Panc1 (cell line): ENCODE results near the gene CCNK. TPM values are rescaled to one million over a fixed set of nuclear protein-coding genes. Genes with fewer than 3 reads are reported as not detected.

Experiments used
- ATAC-seq: fragments of 200-7000 bp; cut with Tn5 transposase; 2 replicates; pipeline ENCODE4 v1.9.1; 2020; ENCODE audit warnings: mild to moderate bottlenecking, moderate library complexity
- BruUV-seq: library from RNA; stranded (reverse); fragments of 400-500 nt; replicated peaks from 2 replicates; lab custom pipeline; 2021; lab: Mats Ljungman, UMichigan
- CTCF ChIA-PET: fragments of 300-600 bp; sonication (Branson Sonifier 250); formaldehyde crosslinking; loops from one replicate; lab custom pipeline; 2022; ENCODE audit warnings: antibody characterized with exemption; lab: Charles Lee
- POLR2A ChIA-PET: fragments of 300-600 bp; sonication (Branson Sonifier 250); formaldehyde crosslinking; loops from one replicate; lab custom pipeline; 2022; ENCODE audit warnings: antibody characterized with exemption; lab: Charles Lee
- DNase-seq: peaks from one replicate; pipeline ENCODE4 v3.0.0-alpha.2; 2010; ENCODE audit warnings: low read depth, low spot score
- H3K27ac ChIP-seq: 2 replicates; pipeline ENCODE4 v1.5.1; 2011; ENCODE audit warnings: mild to moderate bottlenecking, low read length, inconsistent platforms
- H3K27me3 ChIP-seq: fragments of 200-500 bp; sonication (Bioruptor generic); 2 replicates; pipeline ENCODE4 v1.6.0; 2014; ENCODE audit warnings: low read length, inconsistent platforms; ENCODE audit not compliant: control insufficient read depth, insufficient read depth
- H3K36me3 ChIP-seq: fragments of 200-500 bp; sonication (Bioruptor generic); 2 replicates; pipeline ENCODE4 v1.5.1; 2014; ENCODE audit warnings: inconsistent platforms, mild to moderate bottlenecking, low read length, moderate library complexity; ENCODE audit not compliant: control insufficient read depth, insufficient read depth
- H3K4me1 ChIP-seq: 2 replicates; pipeline ENCODE4 v1.5.1; 2011; ENCODE audit warnings: inconsistent platforms, mild to moderate bottlenecking, low read length, moderate library complexity; ENCODE audit not compliant: control insufficient read depth, insufficient read depth
- H3K4me3 ChIP-seq, 2 experiments: 2 replicates each; pipeline ENCODE4 v1.5.1; 2011 to 2012; ENCODE audit warnings: low read depth in 2 of 2, low read length in 2 of 2, mild to moderate bottlenecking in 2 of 2, inconsistent platforms in 1 of 2, moderate library complexity in 1 of 2
- H3K9me3 ChIP-seq: fragments of 200-500 bp; sonication (Bioruptor generic); 2 replicates; pipeline ENCODE4 v1.5.1; 2014; ENCODE audit warnings: low read depth, mild to moderate bottlenecking, inconsistent platforms, low read length, moderate library complexity; ENCODE audit not compliant: control insufficient read depth, insufficient read depth
- POLR2AphosphoS5 ChIP-seq: IDR thresholded peaks from 2 replicates; pipeline ENCODE4 v1.6.1; 2012; ENCODE audit warnings: mild to moderate bottlenecking, low read depth, low read length, moderate library complexity
- SIN3A ChIP-seq: IDR thresholded peaks from 2 replicates; pipeline ENCODE4 v1.6.1; 2012; ENCODE audit warnings: low read depth, mild to moderate bottlenecking, low read length, moderate library complexity, borderline replicate concordance; ENCODE audit not compliant: insufficient read depth
- TCF7L2 ChIP-seq: IDR thresholded peaks from 2 replicates; pipeline ENCODE4 v1.6.1; 2011; ENCODE audit warnings: mild to moderate bottlenecking, low read depth, low read length, inconsistent platforms
- in situ Hi-C: cut with HindIII; loops from 2 replicates; pipeline ENCODE4 v1.10.0; 2016; ENCODE audit warnings: low sequenced_read_pairs, low pct_unique_long_range_greater_than_20kb
- intact Hi-C: fragments of 100-400 bp; cut with micrococcal nuclease; formaldehyde crosslinking; loops from one replicate; pipeline ENCODE4 v1.10.0; 2022; ENCODE audit not compliant: unreplicated experiment
- total RNA-seq: library from RNA; stranded (reverse); gene quantifications from one replicate; pipeline ENCODE4 v1.2.1, GENCODE V29; 2021; ENCODE audit not compliant: unreplicated experiment
- TF ChIP-seq, protein P1 (sequence below), 2 experiments: IDR thresholded peaks; 2 replicates each; pipeline ENCODE4 v1.6.1; 2011 to 2012; ENCODE audit warnings: low read depth in 2 of 2, control low read depth in 1 of 2, low read length in 1 of 2, mild to moderate bottlenecking in 1 of 2, moderate library complexity in 1 of 2; ENCODE audit not compliant: insufficient read depth in 1 of 2
- TF ChIP-seq, protein P2 (sequence below): fragments of 450-650 bp; IDR thresholded peaks from 2 replicates; pipeline ENCODE4 v1.5.1; 2017; ENCODE audit warnings: mild to moderate bottlenecking

CCNK gene
- total RNA-seq, 1 experiment from 2014 or later, result 47.8 TPM

GRCh38 chr14:99497894-99498293 lies 16.7 kb downstream of the CCNK start:
- no peak for DNase-seq
- H3K4me1 ChIP-seq, result no peaks in the 10 kb centered on the region
- TF ChIP-seq TCF7L2 (no peak), SIN3A (no peak), POLR2AphosphoS5 (no peak)
- TF ChIP-seq, protein P1, sequence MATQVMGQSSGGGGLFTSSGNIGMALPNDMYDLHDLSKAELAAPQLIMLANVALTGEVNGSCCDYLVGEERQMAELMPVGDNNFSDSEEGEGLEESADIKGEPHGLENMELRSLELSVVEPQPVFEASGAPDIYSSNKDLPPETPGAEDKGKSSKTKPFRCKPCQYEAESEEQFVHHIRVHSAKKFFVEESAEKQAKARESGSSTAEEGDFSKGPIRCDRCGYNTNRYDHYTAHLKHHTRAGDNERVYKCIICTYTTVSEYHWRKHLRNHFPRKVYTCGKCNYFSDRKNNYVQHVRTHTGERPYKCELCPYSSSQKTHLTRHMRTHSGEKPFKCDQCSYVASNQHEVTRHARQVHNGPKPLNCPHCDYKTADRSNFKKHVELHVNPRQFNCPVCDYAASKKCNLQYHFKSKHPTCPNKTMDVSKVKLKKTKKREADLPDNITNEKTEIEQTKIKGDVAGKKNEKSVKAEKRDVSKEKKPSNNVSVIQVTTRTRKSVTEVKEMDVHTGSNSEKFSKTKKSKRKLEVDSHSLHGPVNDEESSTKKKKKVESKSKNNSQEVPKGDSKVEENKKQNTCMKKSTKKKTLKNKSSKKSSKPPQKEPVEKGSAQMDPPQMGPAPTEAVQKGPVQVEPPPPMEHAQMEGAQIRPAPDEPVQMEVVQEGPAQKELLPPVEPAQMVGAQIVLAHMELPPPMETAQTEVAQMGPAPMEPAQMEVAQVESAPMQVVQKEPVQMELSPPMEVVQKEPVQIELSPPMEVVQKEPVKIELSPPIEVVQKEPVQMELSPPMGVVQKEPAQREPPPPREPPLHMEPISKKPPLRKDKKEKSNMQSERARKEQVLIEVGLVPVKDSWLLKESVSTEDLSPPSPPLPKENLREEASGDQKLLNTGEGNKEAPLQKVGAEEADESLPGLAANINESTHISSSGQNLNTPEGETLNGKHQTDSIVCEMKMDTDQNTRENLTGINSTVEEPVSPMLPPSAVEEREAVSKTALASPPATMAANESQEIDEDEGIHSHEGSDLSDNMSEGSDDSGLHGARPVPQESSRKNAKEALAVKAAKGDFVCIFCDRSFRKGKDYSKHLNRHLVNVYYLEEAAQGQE (IDR thresholded peaks at IDR 0.05; ENCODE audit: insufficient read depth in 1 of 2, low read depth in 2 of 2, low read length in 1 of 2), result no peak
- TF ChIP-seq, protein P2, sequence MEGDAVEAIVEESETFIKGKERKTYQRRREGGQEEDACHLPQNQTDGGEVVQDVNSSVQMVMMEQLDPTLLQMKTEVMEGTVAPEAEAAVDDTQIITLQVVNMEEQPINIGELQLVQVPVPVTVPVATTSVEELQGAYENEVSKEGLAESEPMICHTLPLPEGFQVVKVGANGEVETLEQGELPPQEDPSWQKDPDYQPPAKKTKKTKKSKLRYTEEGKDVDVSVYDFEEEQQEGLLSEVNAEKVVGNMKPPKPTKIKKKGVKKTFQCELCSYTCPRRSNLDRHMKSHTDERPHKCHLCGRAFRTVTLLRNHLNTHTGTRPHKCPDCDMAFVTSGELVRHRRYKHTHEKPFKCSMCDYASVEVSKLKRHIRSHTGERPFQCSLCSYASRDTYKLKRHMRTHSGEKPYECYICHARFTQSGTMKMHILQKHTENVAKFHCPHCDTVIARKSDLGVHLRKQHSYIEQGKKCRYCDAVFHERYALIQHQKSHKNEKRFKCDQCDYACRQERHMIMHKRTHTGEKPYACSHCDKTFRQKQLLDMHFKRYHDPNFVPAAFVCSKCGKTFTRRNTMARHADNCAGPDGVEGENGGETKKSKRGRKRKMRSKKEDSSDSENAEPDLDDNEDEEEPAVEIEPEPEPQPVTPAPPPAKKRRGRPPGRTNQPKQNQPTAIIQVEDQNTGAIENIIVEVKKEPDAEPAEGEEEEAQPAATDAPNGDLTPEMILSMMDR, result no peak
- no peak for ATAC-seq
- no peaks in the 10 kb centered on the region for H3K9me3 ChIP-seq
- ChIA-PET POLR2A (no interaction called here), CTCF (no interaction called here)
- H3K27me3 ChIP-seq, result no peaks in the 10 kb centered on the region
- BruUV-seq, result no TSS peak
- in situ Hi-C loops (no loop called here), intact Hi-C loops (no loop called here)
- H3K36me3 ChIP-seq, result peaks cover 28% of the 10 kb centered on the region
- no peak overlapping the region for H3K4me3 ChIP-seq
- H3K27ac ChIP-seq, result no peak overlapping the region

DNA sequence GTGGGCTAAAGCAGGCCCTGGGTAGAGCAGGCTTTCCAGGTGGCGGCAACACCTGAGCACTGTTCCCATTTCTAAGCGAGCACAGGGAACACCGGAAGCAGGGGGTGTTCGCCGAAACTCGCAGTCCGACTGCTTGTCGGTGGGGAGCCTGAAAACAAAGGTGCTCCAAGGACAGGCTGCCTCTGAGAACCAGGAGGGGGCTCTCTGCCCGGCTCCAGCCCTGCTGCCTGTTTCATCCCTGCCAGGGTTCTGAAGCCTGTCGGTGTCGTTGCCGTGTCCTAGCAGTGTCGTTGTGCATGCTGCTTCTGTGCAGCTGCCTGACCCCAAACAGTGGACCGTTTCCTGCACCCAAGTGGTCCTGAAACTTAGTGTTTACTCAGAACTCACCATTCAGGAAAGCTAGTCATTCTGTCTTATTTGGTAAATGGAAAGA lies 21.8 kb downstream of the CCNK start:
- H3K36me3 ChIP-seq, result peaks cover 27% of the 10 kb centered on the region
- no peaks in the 10 kb centered on the region for H3K9me3 ChIP-seq
- DNase-seq, result no peak
- in situ Hi-C loops (no loop called here), intact Hi-C loops (no loop called here)
- CTCF ChIA-PET, result no interaction called here
- H3K4me1 ChIP-seq, result no peaks in the 10 kb centered on the region
- no peaks in the 10 kb centered on the region for H3K27me3 ChIP-seq
- ATAC-seq, result no peak
- POLR2A ChIA-PET, result no interaction called here
- BruUV-seq, result no TSS peak
- no peak overlapping the region for H3K4me3 ChIP-seq
- TF ChIP-seq, protein P2, result no peak
- TF ChIP-seq, protein P1 (IDR thresholded peaks at IDR 0.05; ENCODE audit: insufficient read depth in 1 of 2, low read depth in 2 of 2, low read length in 1 of 2), result no peak
- TF ChIP-seq TCF7L2 (no peak), SIN3A (no peak), POLR2AphosphoS5 (no peak)
- H3K27ac ChIP-seq, result no peak overlapping the region
